Keratinocyte (primary cell): Measurements from ENCODE around the gene HECTD1. TPM values are rescaled to one million over a fixed set of nuclear protein-coding genes. Genes with fewer than 3 reads are reported as not detected.
"Not testable (repeated sequence)": the region's sequence is repeated elsewhere in the genome, so short reads cannot be mapped to it uniquely, and the experiment has no call there.

Experiments
- DNase-seq: peaks from one replicate; pipeline ENCODE4 v3.0.0-alpha.2; 2011; ENCODE audit warnings: low read depth, missing footprints, low spot score
- FAIRE-seq: peaks from 2 replicates; lab custom pipeline; 2011; peaks lifted over from hg19 to GRCh38; lab: Jason Lieb, UNC
- H2AFZ ChIP-seq: 2 replicates; pipeline ENCODE4 v1.6.0; 2012; ENCODE audit warnings: low read length, control low read depth, inconsistent platforms; ENCODE audit not compliant: control insufficient read depth
- H3K27ac ChIP-seq: 2 replicates; pipeline ENCODE4 v1.5.1; 2011; ENCODE audit warnings: low read length; ENCODE audit not compliant: control insufficient read depth, insufficient read depth
- H3K27me3 ChIP-seq: 3 replicates; pipeline ENCODE4 v1.6.0; 2011; ENCODE audit warnings: low read length; ENCODE audit not compliant: control insufficient read depth, insufficient read depth; ENCODE audit errors: extremely low read depth
- H3K36me3 ChIP-seq, 2 experiments: 2 replicates in 1 of 2; 3 replicates in 1 of 2; pipeline ENCODE4 v1.5.1; 2011; ENCODE audit warnings: low read length in 2 of 2, mild to moderate bottlenecking in 1 of 2; ENCODE audit not compliant: control insufficient read depth in 2 of 2, insufficient read depth in 2 of 2; ENCODE audit errors: extremely low read depth in 1 of 2
- H3K4me1 ChIP-seq: 3 replicates; pipeline ENCODE4 v1.5.1; 2011; ENCODE audit warnings: low read length; ENCODE audit not compliant: control insufficient read depth, insufficient read depth; ENCODE audit errors: extremely low read depth
- H3K4me2 ChIP-seq: 3 replicates; pipeline ENCODE4 v1.6.0; 2011; ENCODE audit warnings: low read depth, low read length; ENCODE audit not compliant: control insufficient read depth, insufficient read depth; ENCODE audit errors: extremely low read depth
- H3K4me3 ChIP-seq, 3 experiments: fragments of 200-600 bp in 1 of 3; sonication (generic) in 1 of 3; 2 replicates in 2 of 3; 3 replicates in 1 of 3; pipeline ENCODE4 v1.5.1; 2011 to 2016; ENCODE audit warnings: low read length in 3 of 3, mild to moderate bottlenecking in 3 of 3, control low read depth in 2 of 3, inconsistent platforms in 1 of 3, low read depth in 1 of 3, mixed read lengths in 1 of 3, mixed run types in 1 of 3, moderate library complexity in 1 of 3; ENCODE audit not compliant: control insufficient read depth in 2 of 3, insufficient read depth in 2 of 3; ENCODE audit errors: extremely low read depth in 1 of 3
- H3K79me2 ChIP-seq: 2 replicates; pipeline ENCODE4 v1.6.0; 2012; ENCODE audit warnings: low read length; ENCODE audit not compliant: control insufficient read depth, insufficient read depth
- H3K9ac ChIP-seq: 3 replicates; pipeline ENCODE4 v1.6.0; 2011; ENCODE audit warnings: low read length; ENCODE audit not compliant: control insufficient read depth, insufficient read depth; ENCODE audit errors: extremely low read depth
- H3K9me1 ChIP-seq: 3 replicates; pipeline ENCODE4 v1.6.0; 2011; ENCODE audit warnings: low read length; ENCODE audit not compliant: control insufficient read depth, insufficient read depth; ENCODE audit errors: extremely low read depth
- H3K9me3 ChIP-seq: 2 replicates; pipeline ENCODE4 v1.5.1; 2012; ENCODE audit warnings: low read depth, low read length; ENCODE audit not compliant: control insufficient read depth
- H4K20me1 ChIP-seq: 3 replicates; pipeline ENCODE4 v1.6.0; 2011; ENCODE audit warnings: low read length; ENCODE audit not compliant: control insufficient read depth, insufficient read depth; ENCODE audit errors: extremely low read depth
- EZH2 ChIP-seq: IDR thresholded peaks from one replicate; pipeline ENCODE4 v1.6.1; 2012; ENCODE audit warnings: inconsistent platforms, mild to moderate bottlenecking, low read length, moderate library complexity
- dilution Hi-C: fragments of 300-500 bp; cut with MboI; formaldehyde crosslinking; loops from one replicate; pipeline ENCODE4 v1.7.0; 2020; ENCODE audit warnings: low sequenced_read_pairs; ENCODE audit not compliant: extremely low pct_ligation_motif_present
- polyA plus RNA-seq, 5 experiments: library from polyadenylated mRNA; depleted of rRNA in 3 of 5; stranded (reverse) in 3 of 5; stranded (forward) in 1 of 5; unstranded in 1 of 5; fragments of >200 nt; gene quantifications; 1 replicate in 1 of 5; 2 replicates in 3 of 5; 3 replicates in 1 of 5; pipeline versions ENCODE4 v1.2.1 to v1.2.3, GENCODE V29; 2011 to 2012; ENCODE audit warnings: missing spikeins in 2 of 5, low read depth in 1 of 5, low replicate concordance in 1 of 5
- TF ChIP-seq, protein P1 (sequence below), 3 experiments: IDR thresholded peaks in 1 of 3; conservative IDR thresholded peaks in 1 of 3; optimal IDR thresholded peaks in 1 of 3; 2 replicates in 2 of 3; 3 replicates in 1 of 3; pipeline versions ENCODE3 to v1.5.1; 2011; ENCODE audit warnings: low read length in 3 of 3, mild to moderate bottlenecking in 3 of 3, moderate library complexity in 2 of 3, control low read depth in 1 of 3, inconsistent platforms in 1 of 3; ENCODE audit not compliant: insufficient read depth in 2 of 3; ENCODE audit errors: extremely low read depth in 1 of 3

Gene HECTD1
- polyA plus RNA-seq, 1 donor (not counting 4 experiments of a cell fraction or from before 2014, with no cell fraction given), result 94.8 TPM

DNA sequence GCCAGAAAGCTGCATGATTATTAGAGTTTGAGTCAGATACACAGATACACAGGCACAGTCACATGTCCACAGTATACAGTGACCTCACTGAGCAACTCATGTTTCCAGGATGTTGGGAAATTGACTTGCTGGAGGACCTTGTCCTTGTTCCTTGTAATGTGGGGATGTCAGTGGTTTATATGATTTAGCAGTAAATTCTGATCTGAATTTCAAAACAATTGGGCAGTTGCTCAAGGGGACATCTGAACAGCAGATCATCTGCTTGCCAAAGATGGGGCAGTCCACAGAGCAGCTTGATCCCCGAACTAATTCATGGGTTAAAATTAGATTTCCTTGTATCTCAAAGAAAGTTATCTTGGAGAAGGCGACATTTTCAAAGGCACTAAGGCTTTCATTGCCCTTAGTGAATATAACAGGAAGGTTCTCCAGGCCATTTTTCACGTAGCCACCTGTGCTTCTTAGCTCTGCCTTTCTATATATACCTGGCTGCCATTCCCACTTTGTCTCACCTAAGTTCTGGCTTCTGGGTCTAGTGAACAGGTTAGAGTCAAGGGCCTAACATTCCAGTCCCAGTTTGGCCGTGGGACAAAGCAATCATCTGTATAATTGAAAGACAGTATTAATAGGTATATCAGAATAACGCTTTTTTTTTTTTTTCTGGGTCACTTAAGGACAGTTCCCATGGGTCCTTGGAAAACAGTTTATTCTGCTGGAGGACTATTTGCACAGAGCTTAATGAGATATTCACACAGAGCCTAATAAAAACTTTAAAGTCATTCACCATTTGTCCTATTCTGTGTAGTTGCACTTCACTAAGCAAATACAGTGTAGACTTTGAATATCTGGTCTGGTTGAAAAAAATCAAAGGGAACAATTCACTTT lies 116.5 kb downstream of the HECTD1 start:
- no peaks in the 10 kb centered on the region for H3K9me1 ChIP-seq
- dilution Hi-C loops, result no loop called here
- peak overlapping the region; percentile 8 for H3K4me2 ChIP-seq
- no peaks in the 10 kb centered on the region for H3K79me2 ChIP-seq
- no peak for DNase-seq
- no peaks in the 10 kb centered on the region for H3K36me3 ChIP-seq
- no peaks in the 10 kb centered on the region for H3K9me3 ChIP-seq
- H2AFZ ChIP-seq, result no peak overlapping the region
- H3K27me3 ChIP-seq, result no peaks in the 10 kb centered on the region
- H3K4me1 ChIP-seq, result peaks cover 9% of the 10 kb centered on the region
- no peaks in the 10 kb centered on the region for H4K20me1 ChIP-seq
- TF ChIP-seq, protein P1, sequence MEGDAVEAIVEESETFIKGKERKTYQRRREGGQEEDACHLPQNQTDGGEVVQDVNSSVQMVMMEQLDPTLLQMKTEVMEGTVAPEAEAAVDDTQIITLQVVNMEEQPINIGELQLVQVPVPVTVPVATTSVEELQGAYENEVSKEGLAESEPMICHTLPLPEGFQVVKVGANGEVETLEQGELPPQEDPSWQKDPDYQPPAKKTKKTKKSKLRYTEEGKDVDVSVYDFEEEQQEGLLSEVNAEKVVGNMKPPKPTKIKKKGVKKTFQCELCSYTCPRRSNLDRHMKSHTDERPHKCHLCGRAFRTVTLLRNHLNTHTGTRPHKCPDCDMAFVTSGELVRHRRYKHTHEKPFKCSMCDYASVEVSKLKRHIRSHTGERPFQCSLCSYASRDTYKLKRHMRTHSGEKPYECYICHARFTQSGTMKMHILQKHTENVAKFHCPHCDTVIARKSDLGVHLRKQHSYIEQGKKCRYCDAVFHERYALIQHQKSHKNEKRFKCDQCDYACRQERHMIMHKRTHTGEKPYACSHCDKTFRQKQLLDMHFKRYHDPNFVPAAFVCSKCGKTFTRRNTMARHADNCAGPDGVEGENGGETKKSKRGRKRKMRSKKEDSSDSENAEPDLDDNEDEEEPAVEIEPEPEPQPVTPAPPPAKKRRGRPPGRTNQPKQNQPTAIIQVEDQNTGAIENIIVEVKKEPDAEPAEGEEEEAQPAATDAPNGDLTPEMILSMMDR (optimal IDR thresholded peaks at IDR 0.05 in 1 of 3, IDR thresholded peaks at IDR 0.05 in 1 of 3, conservative IDR thresholded peaks at IDR 0.05 in 1 of 3; ENCODE audit: extremely low read depth in 1 of 3, insufficient read depth in 2 of 3, low read length in 3 of 3), result no peak
- no peak for TF ChIP-seq EZH2
- no peak overlapping the region for H3K9ac ChIP-seq
- H3K27ac ChIP-seq, result peak overlapping the region; percentile 56
- H3K4me3 ChIP-seq, result no peak overlapping the region
- peak; percentile 13 for FAIRE-seq

DNA sequence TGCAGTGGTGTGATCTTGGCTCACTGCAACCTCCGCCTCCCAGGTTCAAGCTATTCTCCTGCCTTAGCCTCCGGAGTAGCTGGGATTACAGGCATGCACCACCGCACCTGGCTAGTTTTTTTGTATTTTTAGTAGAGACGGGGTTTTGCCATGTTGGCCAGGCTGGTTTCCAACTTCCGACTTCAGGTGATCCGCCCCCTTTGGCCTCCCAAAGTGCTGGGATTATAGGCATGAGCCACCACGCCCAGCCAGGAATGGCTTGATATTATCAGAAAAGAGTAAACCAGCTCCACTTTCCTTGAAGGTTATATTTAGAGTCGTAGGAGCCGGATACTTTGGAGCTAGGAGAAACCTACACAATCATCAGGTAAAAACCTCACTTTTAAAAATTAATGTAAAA lies 121.1 kb downstream of the HECTD1 start:
- H3K4me1 ChIP-seq, H3K9ac ChIP-seq, H3K9me1 ChIP-seq, dilution Hi-C loops, H3K9me3 ChIP-seq, H3K27me3 ChIP-seq, H4K20me1 ChIP-seq, H3K4me2 ChIP-seq, DNase-seq, H3K36me3 ChIP-seq, H2AFZ ChIP-seq, FAIRE-seq, H3K4me3 ChIP-seq, H3K79me2 ChIP-seq, H3K27ac ChIP-seq: not testable (repeated sequence)
